Peyer's patch (tissue), 4 donors: ENCODE data around the gene GOLGA8N. TPM values are rescaled to one million over a fixed set of nuclear protein-coding genes. Genes with fewer than 3 reads are reported as not detected.

Experiments used
- DNase-seq, 3 donors: peaks; one replicate each; pipeline ENCODE4 v3.0.0-alpha.2; 2017 to 2019
- H3K27ac ChIP-seq, 4 donors: fragments of 200-600 bp; sonication (generic); one replicate each; pipeline ENCODE4 v1.5.1; 2016 to 2019
- H3K27me3 ChIP-seq, 2 donors: fragments of 200-600 bp; sonication (generic); one replicate each; pipeline ENCODE4 v1.5.1; 2019
- H3K36me3 ChIP-seq, 3 donors: fragments of 200-600 bp; sonication (generic); one replicate each; pipeline ENCODE4 v1.5.1; 2016 to 2019
- H3K4me1 ChIP-seq, 4 donors: fragments of 200-600 bp; sonication (generic); one replicate each; pipeline ENCODE4 v1.5.1; 2016 to 2019
- H3K4me3 ChIP-seq, 4 donors: fragments of 200-600 bp; sonication (generic); 1 replicate in 3 of 4; 2 replicates in 1 of 4; pipeline ENCODE4 v1.5.1; 2016 to 2019; ENCODE audit warnings: mild to moderate bottlenecking in 1 of 4
- H3K9me3 ChIP-seq, 4 donors: fragments of 200-600 bp; sonication (generic); one replicate each; pipeline ENCODE4 v1.5.1; 2016 to 2019; ENCODE audit warnings: mild to moderate bottlenecking in 1 of 4
- CTCF ChIP-seq, 6 experiments: fragments of 450-650 bp in 4 of 6; fragments of 200-600 bp in 2 of 6; sonication (generic) in 1 of 6; IDR thresholded peaks; one replicate each; pipeline ENCODE4 v1.5.1; 2017 to 2019; ENCODE audit warnings: antibody characterized with exemption in 6 of 6, mild to moderate bottlenecking in 3 of 6, moderate library complexity in 1 of 6
- POLR2A ChIP-seq, 2 donors: fragments of 450-650 bp; IDR thresholded peaks; one replicate each; pipeline ENCODE4 v1.5.1; 2017; ENCODE audit warnings: antibody characterized with exemption in 2 of 2, mild to moderate bottlenecking in 2 of 2, moderate library complexity in 2 of 2
- total RNA-seq, 4 donors: library from RNA; depleted of rRNA; stranded (reverse); fragments of >200 nt; gene quantifications; one replicate each; pipeline ENCODE4 v1.1.0, GENCODE V29; 2016

GOLGA8N gene
- total RNA-seq, 4 donors from 2014 or later = 9.8 to 61.9 (median 16.6) TPM

GRCh38 chr15:32643907-32644445, 50.7 kb downstream of the GOLGA8N start:
- Histone ChIP-seq H3K27ac (no peak overlapping the region), H3K4me3 (no peak overlapping the region), H3K36me3 (no peaks in the 10 kb centered on the region), H3K27me3 (no peaks in the 10 kb centered on the region), H3K4me1 (no peaks in the 10 kb centered on the region), H3K9me3 (no peaks in the 10 kb centered on the region)
- DNase-seq = no peak
- TF ChIP-seq CTCF (IDR thresholded peaks at IDR 0.05) = no peak
- no peak for TF ChIP-seq POLR2A (IDR thresholded peaks at IDR 0.05)

GRCh38 chr15:32646291-32646690, 53.0 kb downstream of the GOLGA8N start:
- no peak overlapping the region for H3K4me3 ChIP-seq
- TF ChIP-seq CTCF (IDR thresholded peaks at IDR 0.05) (no peak), POLR2A (IDR thresholded peaks at IDR 0.05) (no peak)
- H3K4me1 ChIP-seq = no peaks in the 10 kb centered on the region
- no peaks in the 10 kb centered on the region for H3K36me3 ChIP-seq
- no peaks in the 10 kb centered on the region for H3K9me3 ChIP-seq
- DNase-seq = no peak
- no peak overlapping the region for H3K27ac ChIP-seq
- H3K27me3 ChIP-seq = no peaks in the 10 kb centered on the region

DNA sequence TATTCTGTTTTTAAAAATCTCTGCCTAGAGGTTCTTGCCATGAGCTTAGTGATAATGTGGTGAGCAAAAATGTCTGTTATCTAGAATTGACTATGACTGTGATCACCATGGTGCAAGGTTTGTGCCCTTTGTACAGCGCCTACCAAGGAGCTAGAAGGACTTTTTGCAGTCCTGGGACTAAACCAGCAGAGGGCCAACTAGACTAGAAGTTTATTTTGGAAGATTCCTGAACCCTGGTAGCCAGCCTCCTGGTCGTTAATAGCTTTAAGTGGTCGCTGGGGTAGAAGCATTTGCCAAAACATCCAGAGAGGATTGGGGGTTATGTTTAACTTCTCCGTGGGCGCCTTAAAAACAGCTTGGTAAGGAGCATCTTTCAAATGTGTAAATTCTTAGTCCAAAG, 56.1 kb downstream of the GOLGA8N start:
- no peak overlapping the region for H3K4me3 ChIP-seq
- H3K27ac ChIP-seq = no peak overlapping the region
- no peak for TF ChIP-seq POLR2A (IDR thresholded peaks at IDR 0.05)
- TF ChIP-seq CTCF (IDR thresholded peaks at IDR 0.05) = peak in 2 of 6 experiments; percentile 9 to 26
- no peaks in the 10 kb centered on the region for H3K9me3 ChIP-seq
- no peaks in the 10 kb centered on the region for H3K4me1 ChIP-seq
- H3K36me3 ChIP-seq = no peaks in the 10 kb centered on the region
- H3K27me3 ChIP-seq = no peaks in the 10 kb centered on the region
- DNase-seq = no peak

GRCh38 chr15:32651229-32651837, 58.1 kb downstream of the GOLGA8N start:
- TF ChIP-seq POLR2A (IDR thresholded peaks at IDR 0.05) = no peak
- peak; percentile 60 to 81 (median 70) for TF ChIP-seq CTCF (IDR thresholded peaks at IDR 0.05)
- no peaks in the 10 kb centered on the region for H3K4me1 ChIP-seq
- H3K36me3 ChIP-seq = no peaks in the 10 kb centered on the region
- DNase-seq = peak in 1 of 3 donors; percentile 71
- no peak overlapping the region for H3K27ac ChIP-seq
- H3K4me3 ChIP-seq = no peak overlapping the region
- H3K9me3 ChIP-seq = no peaks in the 10 kb centered on the region
- no peaks in the 10 kb centered on the region for H3K27me3 ChIP-seq

GRCh38 chr15:32652178-32652577, 58.9 kb downstream of the GOLGA8N start:
- H3K4me3 ChIP-seq = no peak overlapping the region
- TF ChIP-seq POLR2A (IDR thresholded peaks at IDR 0.05) (no peak), CTCF (IDR thresholded peaks at IDR 0.05) (no peak)
- no peaks in the 10 kb centered on the region for H3K36me3 ChIP-seq
- H3K27ac ChIP-seq = no peak overlapping the region
- no peaks in the 10 kb centered on the region for H3K27me3 ChIP-seq
- H3K9me3 ChIP-seq = no peaks in the 10 kb centered on the region
- DNase-seq = no peak
- H3K4me1 ChIP-seq = no peaks in the 10 kb centered on the region
